ENCODE results near the gene RAC2.

DNA sequence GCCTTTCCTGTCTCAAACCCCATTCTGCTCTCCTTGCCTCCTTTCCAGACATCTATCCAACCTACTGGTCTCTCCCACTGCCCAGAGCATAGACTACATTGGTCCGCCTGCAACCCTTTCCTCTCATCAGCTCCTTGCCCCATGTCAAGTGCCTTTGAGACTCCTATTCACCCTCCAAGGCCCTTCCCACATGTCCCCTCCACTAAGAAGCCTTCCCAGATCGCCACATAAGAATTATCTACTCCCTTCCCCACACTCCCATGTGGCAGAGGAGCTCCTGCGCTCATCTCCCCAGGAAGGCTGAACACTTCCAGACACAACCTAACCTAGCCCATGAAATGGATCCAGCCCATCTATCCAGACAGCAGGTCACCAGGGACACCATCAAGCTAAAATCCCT is 66.3 kb downstream of the RAC2 start:
- no peak for TF ChIP-seq CTCF (IDR thresholded peaks at IDR 0.05)
- TF ChIP-seq POLR2A (IDR thresholded peaks at IDR 0.05) = no peak

All from Peyer's patch (tissue), 4 donors.